NT2/D1 (cell line): ENCODE data around the gene ATG10.

Source experiments
- SUZ12 ChIP-seq: IDR thresholded peaks from 2 replicates; pipeline ENCODE4 v1.6.1; 2011; ENCODE audit not compliant: insufficient read length, insufficient read depth; ENCODE audit errors: extremely low read depth
- YY1 ChIP-seq: IDR thresholded peaks from 2 replicates; pipeline ENCODE4 v1.6.1; 2011; ENCODE audit not compliant: insufficient read length, insufficient read depth
- ZNF274 ChIP-seq: IDR thresholded peaks from 2 replicates; pipeline ENCODE4 v1.6.1; 2011; ENCODE audit warnings: mild to moderate bottlenecking, low read depth, low read length

DNA sequence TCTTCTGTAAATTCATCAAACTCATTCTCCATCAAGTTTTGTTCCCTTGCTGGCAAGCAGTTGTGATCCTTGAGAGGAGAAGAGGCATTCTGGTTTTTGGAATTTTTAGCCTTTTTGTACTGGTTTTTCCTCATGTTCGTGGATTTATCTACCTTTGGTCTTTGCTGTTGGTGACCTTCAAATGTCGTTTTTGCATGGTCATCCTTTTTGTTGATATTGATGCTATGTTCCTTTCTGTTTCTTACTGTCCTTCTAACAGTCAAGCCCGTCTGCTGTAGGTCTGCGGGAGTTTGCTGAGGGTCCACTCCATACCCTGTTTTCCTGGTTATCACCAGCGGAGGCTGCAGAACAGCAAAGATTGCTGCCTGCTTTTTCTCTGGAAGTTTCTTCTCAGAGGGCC is 165.4 kb downstream of the ATG10 start:
- TF ChIP-seq ZNF274 (no peak), YY1 (no peak), SUZ12 (no peak)
